Neural cell (in vitro differentiated cells): ENCODE measurements around the gene DCP1A. TPM values are rescaled to one million over a fixed set of nuclear protein-coding genes. Genes with fewer than 3 reads are reported as not detected.

Source experiments
- H2AFZ ChIP-seq: fragments of 200-600, 300-800 bp; sonication (generic), shearing (Covaris generic); 2 replicates; pipeline ENCODE4 v1.6.0; 2014; ENCODE audit warnings: low read depth, mild to moderate bottlenecking, antibody characterized with exemption, low read length, moderate library complexity
- H3F3A ChIP-seq: fragments of 200-600 bp; shearing (Covaris generic); 2 replicates; pipeline ENCODE4 v1.6.1; 2016; ENCODE audit warnings: mild to moderate bottlenecking, moderate library complexity, mixed read lengths, antibody characterized with exemption, low read length; ENCODE audit not compliant: insufficient read depth, poor library complexity, severe bottlenecking
- H3K27ac ChIP-seq: fragments of 200-600, 300-800 bp; sonication (generic), shearing (Covaris generic); 2 replicates; pipeline ENCODE4 v1.5.1; 2014; ENCODE audit warnings: mild to moderate bottlenecking, low read length, moderate library complexity
- H3K27me3 ChIP-seq: fragments of 300-800, 200-600 bp; sonication (generic), shearing (Covaris generic); 2 replicates; pipeline ENCODE4 v1.6.0; 2014; ENCODE audit warnings: mild to moderate bottlenecking, low read depth, low read length, moderate library complexity; ENCODE audit not compliant: insufficient read depth
- H3K36me3 ChIP-seq: fragments of 300-800, 200-600 bp; sonication (generic), shearing (Covaris generic); 2 replicates; pipeline ENCODE4 v1.5.1; 2014; ENCODE audit warnings: mild to moderate bottlenecking, antibody characterized with exemption, low read length, moderate library complexity; ENCODE audit not compliant: insufficient read depth
- H3K4me2 ChIP-seq: fragments of 300-800, 200-600 bp; sonication (generic), shearing (Covaris generic); 2 replicates; pipeline ENCODE4 v1.6.0; 2014; ENCODE audit warnings: mild to moderate bottlenecking, low read length
- H3K4me3 ChIP-seq: fragments of 300-800, 200-600 bp; sonication (generic), shearing (Covaris generic); 2 replicates; pipeline ENCODE4 v1.5.1; 2014; ENCODE audit warnings: mild to moderate bottlenecking, low read length, moderate library complexity
- H3K79me2 ChIP-seq: fragments of 200-600 bp; shearing (Covaris generic); replicated peaks from 2 replicates; pipeline ENCODE4 v1.6.0; 2014; ENCODE audit warnings: mild to moderate bottlenecking, low read length, moderate library complexity; ENCODE audit not compliant: insufficient read depth
- H3K9ac ChIP-seq: fragments of 300-800, 200-600 bp; sonication (generic), shearing (Covaris generic); 2 replicates; pipeline ENCODE4 v1.6.1; 2016; ENCODE audit warnings: mild to moderate bottlenecking, low read length, mixed read lengths
- H3K9me2 ChIP-seq: fragments of 200-600 bp; shearing (Covaris generic); 2 replicates; pipeline ENCODE4 v1.6.1; 2016; ENCODE audit warnings: mild to moderate bottlenecking, low read length, mixed read lengths; ENCODE audit not compliant: insufficient read depth
- H3K9me3 ChIP-seq: fragments of 200-600, 300-800 bp; sonication (generic), shearing (Covaris generic); 2 replicates; pipeline ENCODE4 v1.6.1; 2016; ENCODE audit warnings: mild to moderate bottlenecking, mixed run types, low read length, moderate library complexity, mixed read lengths
- H4K20me1 ChIP-seq: fragments of 200-600 bp; shearing (Covaris generic); 2 replicates; pipeline ENCODE4 v1.6.1; 2016; ENCODE audit warnings: mild to moderate bottlenecking, mixed run types; ENCODE audit not compliant: insufficient read depth
- CTCF ChIP-seq: fragments of 450-650 bp; IDR thresholded peaks from 2 replicates; pipeline ENCODE4 v1.5.1; 2014; ENCODE audit warnings: antibody characterized with exemption, mild to moderate bottlenecking, moderate library complexity; ENCODE audit not compliant: poor library complexity, severe bottlenecking
- EP300 ChIP-seq: fragments of 450-650 bp; conservative IDR thresholded peaks from 2 replicates; pipeline ENCODE4 v1.6.1; 2014; ENCODE audit warnings: antibody characterized with exemption, mild to moderate bottlenecking, moderate library complexity; ENCODE audit not compliant: poor library complexity, severe bottlenecking
- EZH2 ChIP-seq: fragments of 200-600, 300-800 bp; shearing (Covaris generic), sonication (generic); IDR thresholded peaks from 2 replicates; pipeline ENCODE4 v1.6.1; 2014; ENCODE audit warnings: antibody characterized with exemption, low read length, borderline replicate concordance, mild to moderate bottlenecking; ENCODE audit not compliant: insufficient read depth, poor library complexity, severe bottlenecking
- MXI1 ChIP-seq: fragments of 450-650 bp; conservative IDR thresholded peaks from 2 replicates; pipeline ENCODE4 v1.6.1; 2014; ENCODE audit warnings: antibody characterized with exemption, mild to moderate bottlenecking; ENCODE audit not compliant: poor library complexity, severe bottlenecking
- POLR2AphosphoS5 ChIP-seq: IDR thresholded peaks from 2 replicates; pipeline ENCODE4 v1.6.1; 2012
- RAD21 ChIP-seq: fragments of 450-650 bp; conservative IDR thresholded peaks from 2 replicates; pipeline ENCODE4 v1.6.1; 2014; ENCODE audit warnings: antibody characterized with exemption, mild to moderate bottlenecking, moderate library complexity
- REST ChIP-seq: IDR thresholded peaks from 2 replicates; pipeline ENCODE4 v1.6.1; 2012; ENCODE audit warnings: borderline replicate concordance
- SMC3 ChIP-seq: fragments of 450-650 bp; conservative IDR thresholded peaks from 2 replicates; pipeline ENCODE4 v1.6.1; 2014; ENCODE audit warnings: antibody characterized with exemption, mild to moderate bottlenecking, moderate library complexity; ENCODE audit not compliant: poor library complexity
- TAF1 ChIP-seq: IDR thresholded peaks from 2 replicates; pipeline ENCODE4 v1.6.1; 2012; ENCODE audit warnings: low read depth
- polyA plus RNA-seq: library from polyadenylated mRNA; depleted of rRNA; stranded (reverse); fragments of >200 nt; gene quantifications from 2 replicates; pipeline ENCODE4 v1.2.3, GENCODE V29; 2014

The DCP1A gene
- polyA plus RNA-seq, 1 donor from 2014 or later, result 12.5 TPM

GRCh38 chr3:53255423-53255774 is 91.9 kb downstream of the DCP1A start:
- Histone ChIP-seq H4K20me1 (no peaks in the 10 kb centered on the region), H2AFZ (no peak overlapping the region), H3K79me2 (peaks cover 43% of the 10 kb centered on the region), H3K9ac (peak overlapping the region; percentile 79), H3K27me3 (no peaks in the 10 kb centered on the region), H3K9me3 (no peaks in the 10 kb centered on the region), H3K4me3 (peak overlapping the region; percentile 73), H3F3A (no peaks in the 10 kb centered on the region), H3K27ac (peak overlapping the region; percentile 80), H3K4me2 (peak overlapping the region; percentile 80), H3K36me3 (no peaks in the 10 kb centered on the region), H3K9me2 (no peaks in the 10 kb centered on the region)
- no peak for TF ChIP-seq CTCF
- no peak for TF ChIP-seq EP300
- TF ChIP-seq REST, result peak; percentile 22
- peak; percentile 81 for TF ChIP-seq MXI1
- peak; percentile 8 for TF ChIP-seq RAD21
- TF ChIP-seq SMC3, result no peak
- no peak for TF ChIP-seq EZH2
- TF ChIP-seq TAF1, result no peak
- TF ChIP-seq POLR2AphosphoS5, result no peak

- peaks cover 43% of the 10 kb centered on the region for H3K79me2 ChIP-seq
- no peaks in the 10 kb centered on the region for H3K9me2 ChIP-seq
- peak overlapping the region; percentile 79 for H3K9ac ChIP-seq
- H3K27ac ChIP-seq, result peak overlapping the region; percentile 80
- TF ChIP-seq MXI1 (peak; percentile 3), EP300 (no peak), EZH2 (no peak), POLR2AphosphoS5 (peak; percentile 41), CTCF (no peak)
- no peaks in the 10 kb centered on the region for H3K27me3 ChIP-seq
- peak overlapping the region; percentile 73 for H3K4me3 ChIP-seq
- no peaks in the 10 kb centered on the region for H4K20me1 ChIP-seq
- H3K9me3 ChIP-seq, result no peaks in the 10 kb centered on the region
- no peak overlapping the region for H2AFZ ChIP-seq
- peak overlapping the region; percentile 80 for H3K4me2 ChIP-seq
- H3F3A ChIP-seq, result no peaks in the 10 kb centered on the region
- no peaks in the 10 kb centered on the region for H3K36me3 ChIP-seq
Measured at GRCh38 chr3:53254509-53255422, 92.6 kb downstream of the DCP1A start.
